ENCODE measurements around the gene CCDC51. TPM values are rescaled to one million over a fixed set of nuclear protein-coding genes. Genes with fewer than 3 reads are reported as not detected.

The CCDC51 gene
- polyA plus RNA-seq, 1 experiment, result 14.3 TPM

DNA sequence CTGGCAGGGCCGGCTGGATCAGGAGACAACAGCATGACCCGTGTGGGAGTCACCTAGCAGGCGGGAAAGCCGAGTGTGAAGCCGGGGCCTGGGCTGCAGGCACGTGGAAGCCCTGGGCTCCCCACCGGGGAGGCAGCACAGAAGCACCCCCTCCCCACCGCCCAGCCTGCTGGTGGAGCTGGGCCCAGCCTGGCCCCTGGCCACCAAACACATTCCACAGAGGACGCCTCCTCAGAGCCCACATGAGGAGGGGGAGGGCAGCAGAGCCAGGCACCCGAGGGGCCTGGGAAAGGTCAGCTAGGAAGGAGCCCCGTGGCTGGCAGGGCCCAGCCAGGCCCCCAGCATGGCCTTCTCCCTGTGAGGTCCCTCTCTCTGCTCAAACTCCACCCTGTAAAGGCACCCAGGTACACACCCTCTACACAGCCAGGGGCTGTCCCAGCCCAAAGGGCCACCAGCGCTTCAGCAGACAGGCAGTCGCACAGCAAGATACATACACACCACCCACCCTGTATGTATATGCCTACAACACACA lies 14.6 kb downstream of the CCDC51 start:
- Histone ChIP-seq H3K4me3 (ENCODE audit: low read depth, low read length) (no peak overlapping the region), H3K36me3 (ENCODE audit: control insufficient read depth, insufficient read depth, low read length) (peaks cover 6% of the 10 kb centered on the region), H3K27me3 (ENCODE audit: control insufficient read depth, insufficient read depth, low read length) (no peaks in the 10 kb centered on the region)
- TF ChIP-seq, protein P1, sequence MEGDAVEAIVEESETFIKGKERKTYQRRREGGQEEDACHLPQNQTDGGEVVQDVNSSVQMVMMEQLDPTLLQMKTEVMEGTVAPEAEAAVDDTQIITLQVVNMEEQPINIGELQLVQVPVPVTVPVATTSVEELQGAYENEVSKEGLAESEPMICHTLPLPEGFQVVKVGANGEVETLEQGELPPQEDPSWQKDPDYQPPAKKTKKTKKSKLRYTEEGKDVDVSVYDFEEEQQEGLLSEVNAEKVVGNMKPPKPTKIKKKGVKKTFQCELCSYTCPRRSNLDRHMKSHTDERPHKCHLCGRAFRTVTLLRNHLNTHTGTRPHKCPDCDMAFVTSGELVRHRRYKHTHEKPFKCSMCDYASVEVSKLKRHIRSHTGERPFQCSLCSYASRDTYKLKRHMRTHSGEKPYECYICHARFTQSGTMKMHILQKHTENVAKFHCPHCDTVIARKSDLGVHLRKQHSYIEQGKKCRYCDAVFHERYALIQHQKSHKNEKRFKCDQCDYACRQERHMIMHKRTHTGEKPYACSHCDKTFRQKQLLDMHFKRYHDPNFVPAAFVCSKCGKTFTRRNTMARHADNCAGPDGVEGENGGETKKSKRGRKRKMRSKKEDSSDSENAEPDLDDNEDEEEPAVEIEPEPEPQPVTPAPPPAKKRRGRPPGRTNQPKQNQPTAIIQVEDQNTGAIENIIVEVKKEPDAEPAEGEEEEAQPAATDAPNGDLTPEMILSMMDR (IDR thresholded peaks at IDR 0.05; ENCODE audit: insufficient read depth, low read depth, low read length), result no peak
- DNase-seq (ENCODE audit: low read depth), result no peak
- POLR2A ChIA-PET, result no interaction called here
- CTCF ChIA-PET, result interaction anchor here (0.6 to 8.1 kb wide), 3 partner anchors 11 to 327 kb away, joined by 4 to 55 read pairs (median 38); no protein-coding TSS in a partner anchor

DNA sequence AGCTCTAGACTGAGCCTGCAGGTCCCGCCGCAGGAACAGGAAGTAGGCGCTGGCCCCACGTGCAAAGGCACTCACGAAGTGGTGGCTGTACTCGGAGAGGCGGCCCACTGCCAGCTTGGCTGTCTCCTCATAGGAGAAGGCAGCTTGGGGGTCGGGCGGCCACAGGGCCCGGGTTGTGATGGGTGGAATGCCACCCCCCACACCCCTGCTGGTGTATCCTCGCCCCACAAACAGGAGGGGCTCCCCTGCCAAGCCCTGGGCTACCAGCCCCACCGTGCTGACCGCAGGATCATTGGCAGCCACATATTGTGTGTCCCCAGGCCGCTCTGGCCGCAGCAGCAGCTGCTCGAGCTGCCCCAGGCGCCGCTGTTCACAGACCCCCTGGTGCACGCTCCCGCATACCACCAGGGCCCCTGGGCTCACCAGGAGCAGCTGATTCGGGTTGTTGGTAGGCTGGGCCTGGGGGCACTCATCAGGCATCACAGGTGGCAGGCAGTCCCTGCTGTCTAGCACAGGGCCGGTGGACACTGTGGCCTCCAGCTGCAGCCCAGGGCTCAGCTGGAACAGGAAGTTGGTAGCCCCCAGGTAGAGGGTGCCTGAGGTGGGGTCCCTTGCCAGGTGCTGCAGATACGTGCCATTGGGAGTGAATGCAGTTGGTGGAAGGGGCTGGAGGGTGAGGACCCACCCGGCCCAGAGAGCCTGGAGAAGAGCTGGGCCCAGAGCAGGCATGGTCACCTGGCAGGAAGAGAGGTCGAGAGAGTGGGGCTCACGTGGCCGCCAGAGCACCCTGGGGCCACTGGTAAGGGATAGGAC lies 15.8 kb downstream of the CCDC51 start:
- CTCF ChIA-PET, result interaction anchor here (0.7 to 8.1 kb wide), 3 partner anchors 10 to 23 kb away, joined by 4 to 55 read pairs (median 38); no protein-coding TSS in a partner anchor
- POLR2A ChIA-PET, result no interaction called here
- DNase-seq (ENCODE audit: low read depth), result no peak

DNA sequence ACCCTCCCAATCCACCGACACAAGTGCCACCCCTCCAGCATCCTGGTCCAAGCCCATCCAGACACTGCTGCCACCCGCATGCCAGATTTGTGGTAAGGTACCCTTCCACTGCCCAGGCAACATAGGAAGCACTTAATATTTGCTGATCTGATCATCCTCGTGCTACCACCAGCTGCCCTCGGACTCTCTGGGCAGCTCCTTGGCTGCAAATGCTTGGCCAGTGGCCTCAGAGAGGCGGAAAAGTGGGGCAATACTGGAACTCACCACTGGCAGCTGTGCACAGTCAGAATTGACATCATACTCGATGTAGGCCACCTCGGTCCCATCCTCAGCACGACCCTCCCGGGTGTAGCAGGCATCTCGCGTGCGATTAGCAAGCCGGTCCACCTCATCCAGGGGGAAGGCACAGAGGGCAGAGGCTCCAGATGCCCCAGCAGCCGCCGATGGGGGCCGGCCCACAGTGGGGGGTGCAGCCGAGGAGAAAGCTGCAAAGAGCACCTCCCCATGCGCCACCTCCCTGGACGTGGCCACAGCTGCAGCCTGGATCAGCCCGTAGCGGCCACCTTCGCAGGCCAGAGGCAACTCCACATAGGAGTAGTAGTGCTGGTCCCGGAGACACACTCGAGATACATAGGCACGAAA lies 16.6 kb downstream of the CCDC51 start:
- ChIA-PET POLR2A (no interaction called here), CTCF (interaction anchor here (0.6 to 8.1 kb wide), 6 partner anchors 10 to 74 kb away, joined by 3 to 55 read pairs (median 4); partner anchors contain the start of genes CCDC51 and TMA7)
- Histone ChIP-seq H3K4me3 (ENCODE audit: low read depth, low read length) (no peak overlapping the region), H3K27me3 (ENCODE audit: control insufficient read depth, insufficient read depth, low read length) (no peaks in the 10 kb centered on the region), H3K36me3 (ENCODE audit: control insufficient read depth, insufficient read depth, low read length) (peaks cover 10% of the 10 kb centered on the region)
- no peak for DNase-seq (ENCODE audit: low read depth)
- TF ChIP-seq, protein P1 (IDR thresholded peaks at IDR 0.05; ENCODE audit: insufficient read depth, low read depth, low read length), result no peak

More for the DNA sequence above, 15.8 kb downstream of the CCDC51 start:
- TF ChIP-seq, protein P1 (IDR thresholded peaks at IDR 0.05; ENCODE audit: insufficient read depth, low read depth, low read length), result no peak
- peaks cover 6% of the 10 kb centered on the region for H3K36me3 ChIP-seq (ENCODE audit: control insufficient read depth, insufficient read depth, low read length)
- H3K4me3 ChIP-seq (ENCODE audit: low read depth, low read length), result no peak overlapping the region
- no peaks in the 10 kb centered on the region for H3K27me3 ChIP-seq (ENCODE audit: control insufficient read depth, insufficient read depth, low read length)

DNA sequence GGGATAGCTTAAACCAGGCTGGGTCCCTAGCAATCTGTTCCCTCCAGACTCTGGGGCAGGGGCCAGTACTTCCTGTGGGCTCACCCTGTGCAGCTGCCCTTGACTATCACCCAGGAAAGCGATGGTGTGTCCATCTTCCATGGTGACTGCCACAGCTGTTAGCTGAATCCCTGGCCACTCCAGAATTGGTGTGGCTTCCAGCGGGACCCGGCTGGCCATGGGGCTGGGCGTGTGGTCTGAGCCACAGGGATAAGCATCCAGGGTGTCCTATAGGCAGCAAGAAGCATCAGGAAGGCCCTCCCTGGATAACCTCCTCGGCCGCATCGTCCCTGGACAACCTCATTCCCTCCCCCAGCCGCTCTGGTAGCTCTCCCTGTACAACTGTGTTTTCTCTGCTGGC lies 17.2 kb downstream of the CCDC51 start:
- no peaks in the 10 kb centered on the region for H3K27me3 ChIP-seq (ENCODE audit: control insufficient read depth, insufficient read depth, low read length)
- ChIA-PET POLR2A (no interaction called here), CTCF (interaction anchor here (0.6 to 8.1 kb wide), 5 partner anchors 13 to 73 kb away, joined by 3 to 55 read pairs (median 3); partner anchors contain the start of genes CCDC51 and TMA7)
- no peak overlapping the region for H3K4me3 ChIP-seq (ENCODE audit: low read depth, low read length)
- TF ChIP-seq, protein P1 (IDR thresholded peaks at IDR 0.05; ENCODE audit: insufficient read depth, low read depth, low read length), result no peak
- peaks cover 13% of the 10 kb centered on the region for H3K36me3 ChIP-seq (ENCODE audit: control insufficient read depth, insufficient read depth, low read length)
- DNase-seq (ENCODE audit: low read depth), result no peak

DNA sequence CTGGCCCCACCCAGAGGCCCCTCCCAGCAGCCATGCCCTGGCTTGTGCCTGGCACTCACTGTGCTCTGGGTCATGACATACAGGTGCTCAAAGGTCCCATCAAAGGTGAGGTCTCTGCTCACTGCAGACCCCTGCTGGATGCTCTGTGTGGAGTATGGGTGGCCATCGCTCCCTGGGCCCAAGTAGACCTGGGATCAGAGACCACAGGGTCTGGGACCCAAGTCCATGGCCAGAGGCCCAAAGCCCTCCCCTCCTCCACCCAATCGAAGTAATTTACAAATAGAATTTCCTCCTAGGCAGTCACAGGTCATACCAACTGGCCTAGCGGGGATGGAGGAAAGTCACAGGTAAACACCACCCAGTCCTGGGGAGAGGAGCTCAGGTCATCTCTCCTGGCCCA lies 17.6 kb downstream of the CCDC51 start:
- no peak for DNase-seq (ENCODE audit: low read depth)

More for the DNA sequence above, 17.6 kb downstream of the CCDC51 start:
- ChIA-PET POLR2A (no interaction called here), CTCF (interaction anchor here (1.0 to 8.1 kb wide), 4 partner anchors 14 to 22 kb away, joined by 3 to 55 read pairs (median 4); partner anchors contain the start of genes CCDC51 and TMA7)
- no peaks in the 10 kb centered on the region for H3K27me3 ChIP-seq (ENCODE audit: control insufficient read depth, insufficient read depth, low read length)
- H3K36me3 ChIP-seq (ENCODE audit: control insufficient read depth, insufficient read depth, low read length), result peaks cover 13% of the 10 kb centered on the region
- H3K4me3 ChIP-seq (ENCODE audit: low read depth, low read length), result no peak overlapping the region
- TF ChIP-seq, protein P1 (IDR thresholded peaks at IDR 0.05; ENCODE audit: insufficient read depth, low read depth, low read length), result no peak

Data from BJ (cell line).